Activated naive CD4-positive, alpha-beta T cell treated with anti-CD3 and anti-CD28 coated beads, Interleukin-2, amount 50 U/mL, for 72 hours (primary cell): ENCODE data around the gene SLC15A4. TPM values are rescaled to one million over a fixed set of nuclear protein-coding genes. Genes with fewer than 3 reads are reported as not detected.
A peak's percentile ranks its signal among the peaks of the same experiment; 100 is the strongest.
"Not testable (repeated sequence)": the region's sequence is repeated elsewhere in the genome, so short reads cannot be mapped to it uniquely, and the experiment has no call there.

Source experiments
- ATAC-seq, 2 donors: fragments of 150-1000 bp; cut with Tn5 transposase; 2 replicates each; pipeline ENCODE4 v1.10.0; 2021; ENCODE audit warnings: mild to moderate bottlenecking in 2 of 2, moderate library complexity in 2 of 2
- DNase-seq, 2 donors: peaks; one replicate each; pipeline ENCODE4 v3.0.0; 2021 to 2022; ENCODE audit warnings: low spot score in 2 of 2
- H3K27ac Mint-ChIP-seq, 2 donors: one replicate each; pipeline ENCODE4 v1.8.0; 2022; ENCODE audit warnings: mild to moderate bottlenecking in 2 of 2, mixed read lengths in 2 of 2
- H3K36me3 Mint-ChIP-seq, 2 donors: one replicate each; pipeline ENCODE4 v1.8.0; 2022; ENCODE audit warnings: mixed read lengths in 2 of 2
- H3K9me3 Mint-ChIP-seq, 2 donors: one replicate each; pipeline ENCODE4 v1.8.0; 2022; ENCODE audit warnings: mixed read lengths in 2 of 2
- total RNA-seq, 2 donors: library from RNA; stranded (reverse); gene quantifications; one replicate each; pipeline ENCODE4 v1.2.3, GENCODE V29; 2022

SLC15A4 gene
- total RNA-seq, 2 donors from 2014 or later: 22.7 to 28.8 TPM

GRCh38 chr12:128851429-128851828 is 27.7 kb upstream of the SLC15A4 start:
- H3K9me3 Mint-ChIP-seq, DNase-seq, ATAC-seq, H3K27ac Mint-ChIP-seq: not testable (repeated sequence)
- H3K36me3 Mint-ChIP-seq: peaks cover 5 to 13% of the 10 kb centered on the region in 2 donors

DNA sequence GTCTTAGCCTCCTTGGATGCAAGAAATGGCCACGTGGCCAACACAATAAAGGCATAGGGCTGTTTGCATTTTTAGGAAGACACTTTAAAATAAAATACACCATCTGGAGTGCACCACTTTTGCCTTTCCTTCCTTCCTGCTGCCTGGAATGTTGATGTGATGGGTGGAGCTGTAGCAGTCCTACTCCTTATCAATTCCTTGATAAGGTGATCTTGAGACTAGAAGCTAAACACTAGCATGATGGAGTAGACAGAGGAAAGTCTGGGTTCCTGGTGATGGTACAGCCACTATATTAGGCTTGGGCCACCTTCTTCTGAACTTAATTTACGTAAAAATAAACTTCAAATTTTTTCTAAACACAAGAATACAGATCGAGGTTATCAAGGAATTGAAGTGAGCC is 26.6 kb upstream of the SLC15A4 start:
- Mint-ChIP-seq H3K36me3 (peaks cover 5 to 8% of the 10 kb centered on the region in 2 donors), H3K9me3 (no peaks in the 10 kb centered on the region), H3K27ac (no peak overlapping the region)
- ATAC-seq: no peak
- DNase-seq: no peak

DNA sequence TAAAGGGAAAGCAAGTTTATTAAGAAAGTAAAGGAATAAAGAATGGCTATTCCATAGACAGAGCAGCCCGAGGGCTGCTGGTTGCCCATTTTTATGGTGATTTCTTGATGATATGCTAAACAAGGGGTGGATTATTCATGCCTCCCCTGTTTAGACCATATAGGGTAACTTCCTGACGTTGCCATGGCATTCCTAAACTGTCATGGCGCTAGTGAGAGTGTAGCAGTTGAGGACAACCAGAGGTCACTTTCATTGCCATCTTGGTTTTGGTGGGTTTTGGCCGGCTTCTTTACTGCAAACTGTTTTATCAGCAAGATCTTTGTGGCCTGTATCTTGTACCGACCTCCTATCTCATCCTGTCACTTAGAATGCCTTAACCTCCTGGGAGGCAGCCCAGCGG is 26.0 kb upstream of the SLC15A4 start:
- not testable (repeated sequence) for H3K36me3 Mint-ChIP-seq, H3K9me3 Mint-ChIP-seq, DNase-seq, ATAC-seq, H3K27ac Mint-ChIP-seq

DNA sequence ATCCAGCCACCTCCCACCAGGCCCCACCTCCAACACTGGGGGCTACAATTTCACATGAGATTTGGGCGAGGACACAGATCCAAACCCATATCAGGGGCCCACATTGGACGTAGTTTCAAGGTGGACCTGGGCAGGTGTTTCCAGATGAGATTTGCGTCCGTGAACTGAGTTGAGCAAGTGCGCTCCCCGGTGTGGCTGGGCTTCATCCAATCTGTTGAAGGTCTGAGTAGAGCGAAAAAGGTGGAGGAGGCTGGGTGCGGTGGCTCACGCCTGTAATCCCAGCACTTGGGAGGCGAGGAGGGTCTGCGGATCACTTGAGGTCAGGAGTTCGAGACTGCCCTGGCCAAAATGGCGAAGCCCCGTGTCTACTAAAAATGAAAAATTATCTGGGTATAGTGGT is 24.6 kb upstream of the SLC15A4 start:
- Mint-ChIP-seq H3K36me3 (no peaks in the 10 kb centered on the region), H3K27ac (no peak overlapping the region), H3K9me3 (no peaks in the 10 kb centered on the region)
- ATAC-seq: no peak
- no peak for DNase-seq

DNA sequence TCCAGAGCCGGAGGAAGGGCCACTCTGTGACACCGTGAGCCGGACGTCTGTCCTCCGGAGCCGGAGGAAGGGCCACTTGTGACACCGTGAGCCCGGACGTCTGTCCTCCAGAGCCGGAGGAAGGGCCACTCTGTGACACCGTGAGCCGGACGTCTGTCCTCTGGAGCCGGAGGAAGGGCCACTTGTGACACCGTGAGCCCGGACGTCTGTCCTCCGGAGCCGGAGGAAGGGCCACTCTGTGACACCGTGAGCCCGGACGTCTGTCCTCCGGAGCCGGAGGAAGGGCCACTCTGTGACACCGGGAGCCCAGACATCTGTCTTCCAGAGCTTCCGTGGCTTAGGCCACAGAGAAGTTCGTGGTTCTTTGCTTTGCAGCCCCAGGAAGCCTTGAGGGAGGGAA is 22.9 kb upstream of the SLC15A4 start:
- DNase-seq, H3K9me3 Mint-ChIP-seq, ATAC-seq, H3K27ac Mint-ChIP-seq, H3K36me3 Mint-ChIP-seq: not testable (repeated sequence)

- DNase-seq: no peak
- Mint-ChIP-seq H3K36me3 (no peaks in the 10 kb centered on the region), H3K9me3 (no peaks in the 10 kb centered on the region), H3K27ac (no peak overlapping the region)
- ATAC-seq: peak; percentile 83 to 86
Observed at GRCh38 chr12:128844031-128844635, 20.4 kb upstream of the SLC15A4 start.

DNA sequence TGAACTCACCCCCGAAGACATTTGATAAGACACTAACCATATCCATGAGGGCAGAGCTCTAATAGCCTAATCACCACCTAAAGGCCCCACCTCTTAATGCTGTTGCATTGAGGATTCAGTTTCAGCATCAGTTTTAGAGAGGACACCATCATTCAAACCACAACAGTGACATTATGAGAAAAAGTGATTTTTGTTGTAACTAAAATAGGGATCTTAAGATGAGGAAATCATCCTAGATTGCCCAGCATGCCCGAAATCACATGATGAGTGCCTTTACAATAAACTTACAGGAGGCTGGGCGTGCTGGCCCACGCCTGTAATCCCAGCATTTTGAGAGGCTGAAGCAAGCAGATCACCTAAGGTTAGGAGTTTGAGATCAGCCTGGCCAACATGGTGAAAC is 19.8 kb upstream of the SLC15A4 start:
- Mint-ChIP-seq H3K9me3 (no peaks in the 10 kb centered on the region), H3K36me3 (no peaks in the 10 kb centered on the region), H3K27ac (no peak overlapping the region)
- ATAC-seq (no peak), DNase-seq (no peak)

- Mint-ChIP-seq H3K9me3 (no peaks in the 10 kb centered on the region), H3K27ac (no peak overlapping the region), H3K36me3 (no peaks in the 10 kb centered on the region)
- ATAC-seq (no peak), DNase-seq (no peak)
Observed at GRCh38 chr12:128842579-128842978, 18.8 kb upstream of the SLC15A4 start.

GRCh38 chr12:128840862-128841468 is 17.2 kb upstream of the SLC15A4 start:
- Mint-ChIP-seq H3K36me3 (no peaks in the 10 kb centered on the region), H3K27ac (peak overlapping the region in 1 of 2 donors; percentile 4), H3K9me3 (no peaks in the 10 kb centered on the region)
- no peak for ATAC-seq
- no peak for DNase-seq

DNA sequence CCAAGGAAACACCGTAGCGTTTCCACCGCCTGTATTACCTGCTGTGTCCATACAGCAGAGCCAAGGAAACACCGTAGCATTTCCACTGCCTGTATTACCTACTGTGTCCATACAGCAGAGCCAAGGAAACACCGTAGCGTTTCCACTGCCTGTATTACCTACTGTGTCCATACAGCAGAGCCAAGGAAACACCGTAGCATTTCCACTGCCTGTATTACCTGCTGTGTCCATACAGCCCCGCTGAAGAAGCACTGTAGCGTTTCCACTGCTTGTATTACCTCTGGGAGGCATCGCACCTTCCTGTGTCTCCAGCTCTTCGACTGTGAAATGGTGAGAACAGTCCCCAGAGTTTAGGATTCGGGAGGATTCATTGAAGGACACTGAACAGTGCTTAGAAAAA is 16.1 kb upstream of the SLC15A4 start:
- H3K36me3 Mint-ChIP-seq, DNase-seq, ATAC-seq, H3K9me3 Mint-ChIP-seq, H3K27ac Mint-ChIP-seq: not testable (repeated sequence)

- no peaks in the 10 kb centered on the region for H3K36me3 Mint-ChIP-seq
- ATAC-seq (no peak), DNase-seq (no peak)
- H3K9me3 Mint-ChIP-seq: no peaks in the 10 kb centered on the region
- no peak overlapping the region for H3K27ac Mint-ChIP-seq
Observed at GRCh38 chr12:128833418-128833817, 9.7 kb upstream of the SLC15A4 start.

DNA sequence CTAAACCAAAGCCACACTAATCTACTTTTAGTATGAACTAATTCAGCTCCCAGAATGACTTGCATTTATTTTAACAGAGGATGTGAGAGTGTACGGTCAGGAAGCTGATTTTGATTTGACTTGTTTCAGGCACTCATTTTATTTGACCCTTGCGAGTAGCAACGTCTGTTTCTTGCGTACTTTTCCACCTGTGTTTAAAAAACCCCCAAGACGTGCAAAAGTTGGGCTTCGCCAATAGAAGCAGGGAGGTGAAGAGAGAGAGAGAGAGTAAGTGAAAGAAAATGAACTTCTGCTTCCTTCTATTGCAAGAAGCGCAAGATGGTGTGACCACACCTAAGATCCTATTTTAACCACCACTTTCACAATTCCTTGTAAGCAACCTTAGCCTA is 6.7 kb upstream of the SLC15A4 start:
- H3K9me3 Mint-ChIP-seq: peaks cover 0 to 8% of the 10 kb centered on the region in 2 donors
- no peaks in the 10 kb centered on the region for H3K36me3 Mint-ChIP-seq
- ATAC-seq: peak; percentile 43 to 68
- peak overlapping the region; percentile 34 to 92 for H3K27ac Mint-ChIP-seq
- no peak for DNase-seq

DNA sequence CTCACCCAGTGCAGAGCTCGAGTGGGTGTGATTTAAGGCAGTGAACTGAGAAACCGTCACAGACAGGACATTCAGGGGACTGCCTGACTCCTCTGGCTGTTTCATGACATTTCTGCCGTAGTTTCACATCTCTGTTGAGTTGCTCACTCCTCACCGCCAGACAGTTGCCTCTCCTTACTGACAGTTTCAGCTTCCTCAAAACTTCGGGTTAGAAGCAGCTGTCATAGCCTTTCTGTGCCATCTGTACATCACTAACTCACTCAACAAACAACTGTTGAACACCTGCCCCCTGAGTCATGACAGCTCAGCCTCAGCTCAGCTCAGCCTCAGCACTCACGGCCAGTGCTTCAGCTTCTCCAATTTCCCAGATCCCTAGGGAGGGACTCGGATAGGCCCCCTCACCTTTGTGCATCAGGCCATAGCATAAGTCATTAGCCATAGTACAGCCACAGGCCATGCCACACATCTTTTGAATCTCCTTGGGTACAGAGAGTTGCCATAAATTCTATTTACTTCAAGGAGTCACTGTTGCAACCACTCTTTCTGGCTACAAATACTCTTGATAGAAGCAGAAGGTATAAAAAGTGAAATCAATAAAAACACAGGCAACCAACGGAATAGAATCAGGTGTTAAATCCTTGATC is 6.2 kb upstream of the SLC15A4 start:
- peak; percentile 89 to 93 for ATAC-seq
- Mint-ChIP-seq H3K27ac (peak overlapping the region; percentile 34 to 92), H3K9me3 (peaks cover 0 to 8% of the 10 kb centered on the region in 2 donors)

GRCh38 chr12:128827724-128828123 is 4.0 kb upstream of the SLC15A4 start:
- Mint-ChIP-seq H3K36me3 (no peaks in the 10 kb centered on the region), H3K9me3 (peaks cover 0 to 8% of the 10 kb centered on the region in 2 donors), H3K27ac (no peak overlapping the region)
- no peak for DNase-seq
- ATAC-seq: no peak

More for the DNA sequence above, 6.2 kb upstream of the SLC15A4 start:
- H3K36me3 Mint-ChIP-seq: no peaks in the 10 kb centered on the region
- peak in 1 of 2 donors; percentile 27 for DNase-seq

- Mint-ChIP-seq H3K9me3 (peaks cover 0 to 8% of the 10 kb centered on the region in 2 donors), H3K27ac (no peak overlapping the region), H3K36me3 (peaks cover 5 to 7% of the 10 kb centered on the region in 2 donors)
Observed at GRCh38 chr12:128825835-128826234, 2.1 kb upstream of the SLC15A4 start.

GRCh38 chr12:128823216-128823915 is 392 bp downstream of the SLC15A4 start:
- DNase-seq: peak in 1 of 2 donors; percentile 30
- peaks cover 0 to 8% of the 10 kb centered on the region in 2 donors for H3K9me3 Mint-ChIP-seq

More at GRCh38 chr12:128825835-128826234, 2.1 kb upstream of the SLC15A4 start:
- ATAC-seq (no peak), DNase-seq (no peak)

More at GRCh38 chr12:128823216-128823915, 392 bp downstream of the SLC15A4 start:
- peak overlapping the region; percentile 81 to 87 for H3K27ac Mint-ChIP-seq
- ATAC-seq: peak; percentile 41 to 49
- peaks cover 5 to 12% of the 10 kb centered on the region in 2 donors for H3K36me3 Mint-ChIP-seq
